ENCODE results near the gene PRIM2.
"Not testable (repeated sequence)": the region's sequence is repeated elsewhere in the genome, so short reads cannot be mapped to it uniquely, and the experiment has no call there.

The PRIM2 gene

GRCh38 chr6:57516776-57517175 is 199.3 kb downstream of the PRIM2 start:
- not testable (repeated sequence) for H3K27ac ChIP-seq (ENCODE audit: low read depth, low read length); H3K4me1 ChIP-seq (ENCODE audit: insufficient read depth, low read length); H3K36me3 ChIP-seq (ENCODE audit: insufficient read depth, low read length); H3K9me3 ChIP-seq (ENCODE audit: low read length); H3K9ac ChIP-seq (ENCODE audit: low read length); H3K27me3 ChIP-seq (ENCODE audit: control insufficient read depth in 1 of 2, insufficient read depth in 2 of 2, low read length in 2 of 2); H3K4me3 ChIP-seq (ENCODE audit: low read depth in 1 of 2, low read length in 2 of 2)

GRCh38 chr6:57519198-57519597 is 201.8 kb downstream of the PRIM2 start:
- not testable (repeated sequence) for H3K4me3 ChIP-seq (ENCODE audit: low read depth in 1 of 2, low read length in 2 of 2); H3K27ac ChIP-seq (ENCODE audit: low read depth, low read length); H3K27me3 ChIP-seq (ENCODE audit: control insufficient read depth in 1 of 2, insufficient read depth in 2 of 2, low read length in 2 of 2); H3K36me3 ChIP-seq (ENCODE audit: insufficient read depth, low read length); H3K4me1 ChIP-seq (ENCODE audit: insufficient read depth, low read length); H3K9me3 ChIP-seq (ENCODE audit: low read length); H3K9ac ChIP-seq (ENCODE audit: low read length)

- not testable (repeated sequence) for H3K4me1 ChIP-seq (ENCODE audit: insufficient read depth, low read length); H3K4me3 ChIP-seq (ENCODE audit: low read depth in 1 of 2, low read length in 2 of 2); H3K9ac ChIP-seq (ENCODE audit: low read length); H3K27me3 ChIP-seq (ENCODE audit: control insufficient read depth in 1 of 2, insufficient read depth in 2 of 2, low read length in 2 of 2); H3K27ac ChIP-seq (ENCODE audit: low read depth, low read length); H3K36me3 ChIP-seq (ENCODE audit: insufficient read depth, low read length); H3K9me3 ChIP-seq (ENCODE audit: low read length)
Measured at GRCh38 chr6:57521085-57521484, 203.7 kb downstream of the PRIM2 start.

GRCh38 chr6:57523221-57523620 is 205.8 kb downstream of the PRIM2 start:
- H3K4me3 ChIP-seq (ENCODE audit: low read depth in 1 of 2, low read length in 2 of 2); H3K9me3 ChIP-seq (ENCODE audit: low read length); H3K27ac ChIP-seq (ENCODE audit: low read depth, low read length): not testable (repeated sequence)

GRCh38 chr6:57529755-57530154 is 212.3 kb downstream of the PRIM2 start:
- not testable (repeated sequence) for H3K27me3 ChIP-seq (ENCODE audit: control insufficient read depth in 1 of 2, insufficient read depth in 2 of 2, low read length in 2 of 2); H3K4me1 ChIP-seq (ENCODE audit: insufficient read depth, low read length); H3K27ac ChIP-seq (ENCODE audit: low read depth, low read length); H3K4me3 ChIP-seq (ENCODE audit: low read depth in 1 of 2, low read length in 2 of 2); H3K9ac ChIP-seq (ENCODE audit: low read length); H3K9me3 ChIP-seq (ENCODE audit: low read length); H3K36me3 ChIP-seq (ENCODE audit: insufficient read depth, low read length)

More at GRCh38 chr6:57523221-57523620, 205.8 kb downstream of the PRIM2 start:
- H3K36me3 ChIP-seq (ENCODE audit: insufficient read depth, low read length); H3K9ac ChIP-seq (ENCODE audit: low read length); H3K27me3 ChIP-seq (ENCODE audit: control insufficient read depth in 1 of 2, insufficient read depth in 2 of 2, low read length in 2 of 2); H3K4me1 ChIP-seq (ENCODE audit: insufficient read depth, low read length): not testable (repeated sequence)

GRCh38 chr6:57532660-57533059 is 215.2 kb downstream of the PRIM2 start:
- not testable (repeated sequence) for H3K27ac ChIP-seq (ENCODE audit: low read depth, low read length); H3K4me3 ChIP-seq (ENCODE audit: low read depth in 1 of 2, low read length in 2 of 2); H3K36me3 ChIP-seq (ENCODE audit: insufficient read depth, low read length)

GRCh38 chr6:57535121-57535520 is 217.7 kb downstream of the PRIM2 start:
- not testable (repeated sequence) for H3K36me3 ChIP-seq (ENCODE audit: insufficient read depth, low read length); H3K4me1 ChIP-seq (ENCODE audit: insufficient read depth, low read length); H3K4me3 ChIP-seq (ENCODE audit: low read depth in 1 of 2, low read length in 2 of 2); H3K27me3 ChIP-seq (ENCODE audit: control insufficient read depth in 1 of 2, insufficient read depth in 2 of 2, low read length in 2 of 2); H3K27ac ChIP-seq (ENCODE audit: low read depth, low read length); H3K9ac ChIP-seq (ENCODE audit: low read length); H3K9me3 ChIP-seq (ENCODE audit: low read length)

More at GRCh38 chr6:57532660-57533059, 215.2 kb downstream of the PRIM2 start:
- H3K9ac ChIP-seq (ENCODE audit: low read length); H3K27me3 ChIP-seq (ENCODE audit: control insufficient read depth in 1 of 2, insufficient read depth in 2 of 2, low read length in 2 of 2); H3K9me3 ChIP-seq (ENCODE audit: low read length); H3K4me1 ChIP-seq (ENCODE audit: insufficient read depth, low read length): not testable (repeated sequence)

- H3K4me1 ChIP-seq (ENCODE audit: insufficient read depth, low read length); H3K9ac ChIP-seq (ENCODE audit: low read length); H3K9me3 ChIP-seq (ENCODE audit: low read length); H3K4me3 ChIP-seq (ENCODE audit: low read depth in 1 of 2, low read length in 2 of 2); H3K27ac ChIP-seq (ENCODE audit: low read depth, low read length); H3K27me3 ChIP-seq (ENCODE audit: control insufficient read depth in 1 of 2, insufficient read depth in 2 of 2, low read length in 2 of 2); H3K36me3 ChIP-seq (ENCODE audit: insufficient read depth, low read length): not testable (repeated sequence)
Measured at GRCh38 chr6:57535994-57536393, 218.6 kb downstream of the PRIM2 start.

- not testable (repeated sequence) for H3K9me3 ChIP-seq (ENCODE audit: low read length); H3K36me3 ChIP-seq (ENCODE audit: insufficient read depth, low read length); H3K27me3 ChIP-seq (ENCODE audit: control insufficient read depth in 1 of 2, insufficient read depth in 2 of 2, low read length in 2 of 2)
Measured at GRCh38 chr6:57537916-57538315, 220.5 kb downstream of the PRIM2 start.

GRCh38 chr6:57551961-57552360 is 234.5 kb downstream of the PRIM2 start:
- not testable (repeated sequence) for H3K36me3 ChIP-seq (ENCODE audit: insufficient read depth, low read length); H3K27me3 ChIP-seq (ENCODE audit: control insufficient read depth in 1 of 2, insufficient read depth in 2 of 2, low read length in 2 of 2); H3K9me3 ChIP-seq (ENCODE audit: low read length); H3K9ac ChIP-seq (ENCODE audit: low read length); H3K4me1 ChIP-seq (ENCODE audit: insufficient read depth, low read length); H3K4me3 ChIP-seq (ENCODE audit: low read depth in 1 of 2, low read length in 2 of 2); H3K27ac ChIP-seq (ENCODE audit: low read depth, low read length)

More at GRCh38 chr6:57537916-57538315, 220.5 kb downstream of the PRIM2 start:
- H3K4me3 ChIP-seq (ENCODE audit: low read depth in 1 of 2, low read length in 2 of 2); H3K27ac ChIP-seq (ENCODE audit: low read depth, low read length); H3K4me1 ChIP-seq (ENCODE audit: insufficient read depth, low read length); H3K9ac ChIP-seq (ENCODE audit: low read length): not testable (repeated sequence)

GRCh38 chr6:57557855-57558254 is 240.4 kb downstream of the PRIM2 start:
- not testable (repeated sequence) for H3K9ac ChIP-seq (ENCODE audit: low read length); H3K9me3 ChIP-seq (ENCODE audit: low read length); H3K4me3 ChIP-seq (ENCODE audit: low read depth in 1 of 2, low read length in 2 of 2); H3K27me3 ChIP-seq (ENCODE audit: control insufficient read depth in 1 of 2, insufficient read depth in 2 of 2, low read length in 2 of 2); H3K27ac ChIP-seq (ENCODE audit: low read depth, low read length); H3K4me1 ChIP-seq (ENCODE audit: insufficient read depth, low read length); H3K36me3 ChIP-seq (ENCODE audit: insufficient read depth, low read length)

- H3K36me3 ChIP-seq (ENCODE audit: insufficient read depth, low read length); H3K9ac ChIP-seq (ENCODE audit: low read length); H3K27me3 ChIP-seq (ENCODE audit: control insufficient read depth in 1 of 2, insufficient read depth in 2 of 2, low read length in 2 of 2); H3K4me1 ChIP-seq (ENCODE audit: insufficient read depth, low read length); H3K27ac ChIP-seq (ENCODE audit: low read depth, low read length); H3K4me3 ChIP-seq (ENCODE audit: low read depth in 1 of 2, low read length in 2 of 2); H3K9me3 ChIP-seq (ENCODE audit: low read length): not testable (repeated sequence)
Measured at GRCh38 chr6:57559170-57559569, 241.7 kb downstream of the PRIM2 start.

GRCh38 chr6:57562233-57562632 is 244.8 kb downstream of the PRIM2 start:
- not testable (repeated sequence) for H3K4me1 ChIP-seq (ENCODE audit: insufficient read depth, low read length); H3K9me3 ChIP-seq (ENCODE audit: low read length)

More at GRCh38 chr6:57562233-57562632, 244.8 kb downstream of the PRIM2 start:
- not testable (repeated sequence) for H3K36me3 ChIP-seq (ENCODE audit: insufficient read depth, low read length); H3K9ac ChIP-seq (ENCODE audit: low read length); H3K27ac ChIP-seq (ENCODE audit: low read depth, low read length); H3K27me3 ChIP-seq (ENCODE audit: control insufficient read depth in 1 of 2, insufficient read depth in 2 of 2, low read length in 2 of 2); H3K4me3 ChIP-seq (ENCODE audit: low read depth in 1 of 2, low read length in 2 of 2)

Data from muscle layer of colon (tissue), 2 donors.